ENCODE results near the gene HDAC8.

DNA sequence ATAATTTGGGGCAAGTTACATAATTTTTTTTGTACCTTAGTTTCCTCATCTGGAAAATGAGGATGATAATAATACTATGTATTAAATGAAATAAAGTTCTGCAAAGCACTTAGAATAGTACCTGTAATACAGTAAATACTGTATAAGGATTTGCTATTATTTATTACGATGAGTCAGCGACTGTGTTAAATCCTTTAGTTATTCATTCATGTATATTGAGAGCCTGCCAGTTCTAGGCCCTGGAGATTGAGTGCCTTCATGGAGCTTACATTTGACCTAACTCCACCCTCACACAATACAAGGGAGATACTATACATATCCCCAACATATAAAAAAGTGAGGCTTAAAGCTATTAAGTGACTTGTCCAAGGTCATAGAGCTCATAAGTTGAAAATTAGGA, 199.9 kb downstream of the HDAC8 start:
- TF ChIP-seq POLR2A (IDR thresholded peaks at IDR 0.05): no peak
- TF ChIP-seq, protein P1, sequence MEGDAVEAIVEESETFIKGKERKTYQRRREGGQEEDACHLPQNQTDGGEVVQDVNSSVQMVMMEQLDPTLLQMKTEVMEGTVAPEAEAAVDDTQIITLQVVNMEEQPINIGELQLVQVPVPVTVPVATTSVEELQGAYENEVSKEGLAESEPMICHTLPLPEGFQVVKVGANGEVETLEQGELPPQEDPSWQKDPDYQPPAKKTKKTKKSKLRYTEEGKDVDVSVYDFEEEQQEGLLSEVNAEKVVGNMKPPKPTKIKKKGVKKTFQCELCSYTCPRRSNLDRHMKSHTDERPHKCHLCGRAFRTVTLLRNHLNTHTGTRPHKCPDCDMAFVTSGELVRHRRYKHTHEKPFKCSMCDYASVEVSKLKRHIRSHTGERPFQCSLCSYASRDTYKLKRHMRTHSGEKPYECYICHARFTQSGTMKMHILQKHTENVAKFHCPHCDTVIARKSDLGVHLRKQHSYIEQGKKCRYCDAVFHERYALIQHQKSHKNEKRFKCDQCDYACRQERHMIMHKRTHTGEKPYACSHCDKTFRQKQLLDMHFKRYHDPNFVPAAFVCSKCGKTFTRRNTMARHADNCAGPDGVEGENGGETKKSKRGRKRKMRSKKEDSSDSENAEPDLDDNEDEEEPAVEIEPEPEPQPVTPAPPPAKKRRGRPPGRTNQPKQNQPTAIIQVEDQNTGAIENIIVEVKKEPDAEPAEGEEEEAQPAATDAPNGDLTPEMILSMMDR (IDR thresholded peaks at IDR 0.05): no peak

All from tibial nerve (tissue), 3 donors.